GM21526 (cell line): ENCODE measurements around the gene NHSL2.

ENCODE experiments used
- ATAC-seq: cut with Tn5 transposase; IDR thresholded peaks from one replicate; pipeline ENCODE4 v1.9.1; 2021; ENCODE audit warnings: moderate library complexity; ENCODE audit not compliant: unreplicated experiment, low FRiP score

Gene NHSL2

DNA sequence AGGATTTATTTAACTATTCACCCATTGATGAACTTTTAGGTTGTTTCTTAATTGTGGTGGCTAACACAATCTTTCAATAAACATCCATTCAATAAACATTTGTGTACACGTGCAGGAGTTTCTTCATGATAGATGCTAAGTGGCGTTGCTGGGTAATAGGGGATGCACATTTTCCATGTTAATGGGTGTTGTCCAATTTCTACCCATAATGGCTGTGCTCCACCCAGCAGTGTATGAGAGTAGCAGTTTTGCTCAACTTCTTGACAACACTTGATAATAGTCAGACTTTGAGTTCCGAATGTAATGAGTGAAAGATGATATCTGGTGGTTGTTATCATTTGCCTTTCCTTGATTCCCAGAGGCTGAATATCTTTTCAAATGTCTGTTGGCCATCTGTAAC lies 104.7 kb downstream of the NHSL2 start:
- ATAC-seq: no peak

DNA sequence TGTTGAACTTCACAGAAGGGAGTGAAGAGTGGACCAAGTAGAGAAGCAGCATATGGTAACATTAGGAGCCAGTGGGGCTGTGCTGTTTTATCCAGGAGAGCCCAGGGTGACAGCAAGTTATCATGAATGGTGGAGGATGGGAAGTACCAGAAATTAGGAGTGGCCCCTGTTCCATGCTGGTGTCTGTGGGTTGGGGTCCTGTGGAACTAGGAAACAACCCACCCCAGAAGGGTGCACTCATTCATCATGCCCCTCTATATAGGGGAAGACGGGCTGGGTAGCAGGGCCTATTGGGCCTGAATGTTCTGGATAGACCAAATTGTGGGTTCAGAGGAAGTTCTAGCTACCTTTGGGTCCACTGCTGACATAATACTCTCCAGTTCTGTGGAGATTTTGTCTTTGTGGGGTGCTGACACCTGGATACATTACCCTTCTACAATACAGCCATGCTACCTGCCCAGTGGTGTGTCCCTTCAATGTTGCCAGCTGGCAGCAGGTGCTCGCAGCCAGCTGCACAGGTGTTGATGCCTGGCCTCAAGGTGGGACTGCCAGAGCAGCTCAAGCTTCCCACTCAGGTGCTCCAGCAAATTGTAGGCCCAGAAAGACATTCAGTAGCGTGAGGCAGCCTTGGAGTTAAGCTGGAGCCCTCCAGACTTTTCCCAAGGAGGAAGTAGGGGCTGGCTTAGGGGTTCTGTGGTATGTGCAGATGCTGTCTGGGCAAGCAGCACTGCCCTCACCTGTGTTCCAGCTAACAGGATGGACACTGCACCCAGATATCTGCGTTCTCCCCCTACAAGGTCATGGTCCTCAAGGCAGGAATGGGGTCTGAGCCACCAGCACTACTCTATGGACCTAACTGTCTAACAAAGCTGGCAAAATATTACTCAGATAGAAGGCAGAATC lies 106.5 kb downstream of the NHSL2 start:
- ATAC-seq: no peak

DNA sequence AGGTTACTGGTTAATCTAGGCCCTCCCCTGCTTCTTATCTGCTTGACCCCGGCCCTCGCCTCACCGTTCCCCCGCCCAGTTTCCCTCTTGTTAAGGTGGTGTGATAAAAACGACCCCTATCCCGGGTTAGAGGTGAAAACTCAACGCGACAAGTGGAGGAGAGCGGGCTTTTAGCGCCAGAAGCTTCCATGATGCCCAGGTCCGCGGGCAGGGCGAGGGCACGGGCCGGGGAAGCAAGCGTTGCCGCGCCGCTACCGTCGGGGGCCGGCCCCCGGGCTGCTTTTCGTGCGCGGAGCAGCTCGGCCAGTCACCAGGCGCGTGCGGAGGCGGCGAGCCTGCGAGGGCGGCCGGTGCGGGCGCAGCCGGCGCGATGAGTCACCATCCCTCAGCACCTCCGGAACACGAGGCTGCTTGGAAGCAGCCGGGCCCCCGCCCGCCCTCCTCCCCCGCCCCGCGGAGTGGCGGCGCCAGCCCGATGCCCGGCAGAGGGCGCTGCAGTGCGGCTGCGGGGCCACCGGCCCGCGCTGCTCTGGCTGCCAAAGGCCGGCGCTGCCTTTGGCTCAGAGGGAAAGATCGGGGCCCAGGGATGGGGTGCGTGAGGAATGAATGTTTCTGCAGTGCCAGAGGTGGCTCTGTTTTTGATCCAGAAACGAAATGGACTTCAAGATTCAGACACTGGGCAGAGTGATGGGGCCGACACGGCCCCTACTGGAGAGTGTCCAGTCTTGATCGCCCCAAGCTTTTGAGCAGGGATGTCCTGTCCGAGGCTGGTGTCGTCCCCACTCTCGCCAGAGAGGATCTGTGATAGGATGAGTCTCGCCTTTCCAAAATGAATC lies 107.8 kb downstream of the NHSL2 start:
- peak; percentile 54 for ATAC-seq

DNA sequence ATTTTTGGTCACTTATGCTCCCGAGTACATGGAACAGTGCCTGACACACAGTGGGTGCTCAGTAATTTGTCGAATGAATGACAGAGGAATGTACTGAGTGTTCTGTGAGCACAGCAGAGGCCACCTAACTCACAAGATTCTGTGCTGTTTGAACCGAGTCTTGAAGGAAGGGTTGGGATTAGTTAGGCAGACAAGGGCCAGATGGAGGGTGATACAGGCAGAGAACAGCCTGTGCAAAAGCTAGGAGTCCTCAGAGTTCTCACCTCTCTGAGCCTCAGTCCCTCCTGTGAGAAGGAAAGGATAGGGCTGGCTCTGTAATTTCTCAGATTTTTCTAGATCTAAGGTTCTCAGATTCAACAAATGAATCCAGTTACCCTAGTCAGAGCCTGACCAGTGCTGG lies 108.8 kb downstream of the NHSL2 start:
- ATAC-seq: no peak

DNA sequence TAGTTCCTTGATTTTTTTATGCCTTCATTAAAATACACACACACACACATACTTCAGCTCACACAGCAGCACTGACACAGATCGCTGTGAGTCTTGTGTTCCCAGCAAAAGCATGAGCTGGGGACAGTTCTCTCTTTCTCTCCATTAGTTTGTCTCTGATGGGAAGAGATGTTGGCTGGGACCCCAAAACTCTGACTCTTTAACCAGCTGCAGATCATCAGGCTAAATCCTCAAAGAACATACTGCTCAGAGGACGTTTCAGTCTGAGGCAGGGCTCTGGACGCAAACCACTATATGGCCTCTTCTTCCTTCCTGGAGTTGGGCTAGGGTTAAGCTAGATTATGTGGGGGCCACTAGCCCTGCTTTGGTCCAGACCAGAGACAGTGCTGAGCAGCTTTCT lies 109.6 kb downstream of the NHSL2 start:
- no peak for ATAC-seq

DNA sequence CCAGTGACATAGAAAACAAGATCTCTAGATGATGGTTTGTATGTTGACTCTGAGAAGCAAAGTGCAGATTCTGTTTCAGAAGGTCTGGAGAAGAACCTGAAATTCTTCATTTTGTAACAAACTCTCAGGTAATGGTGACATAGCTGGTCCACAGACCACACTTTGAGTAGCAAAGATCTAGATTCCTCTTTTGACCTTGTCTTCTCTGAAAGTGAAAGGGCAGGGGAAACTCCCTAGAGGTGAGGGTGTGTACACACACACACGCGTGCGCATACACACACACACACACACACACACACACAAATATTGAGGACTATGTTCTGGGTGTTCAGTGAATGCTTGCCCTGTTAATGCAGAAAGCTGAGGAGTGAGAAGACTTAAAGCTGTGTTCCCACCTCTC lies 110.1 kb downstream of the NHSL2 start:
- peak; percentile 68 for ATAC-seq

DNA sequence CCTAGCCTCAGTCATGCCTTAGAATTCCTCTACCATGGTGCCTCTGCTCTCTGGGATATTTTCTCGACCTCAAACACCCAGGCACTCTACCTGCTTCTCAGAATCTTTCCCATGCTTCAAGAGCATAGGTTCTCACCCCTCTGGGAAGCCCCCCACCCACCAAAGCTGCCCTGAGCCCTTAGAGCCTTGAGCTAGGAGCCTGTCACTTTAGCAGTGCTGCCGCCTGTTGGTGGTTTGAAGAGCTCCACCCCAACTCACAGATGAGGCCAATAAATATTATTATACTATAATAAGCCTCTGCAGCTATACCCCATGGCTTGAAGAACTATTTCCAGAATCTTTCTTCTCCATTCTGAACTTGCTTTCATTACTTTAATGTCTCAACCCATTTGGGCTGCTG lies 111.3 kb downstream of the NHSL2 start:
- ATAC-seq: no peak

DNA sequence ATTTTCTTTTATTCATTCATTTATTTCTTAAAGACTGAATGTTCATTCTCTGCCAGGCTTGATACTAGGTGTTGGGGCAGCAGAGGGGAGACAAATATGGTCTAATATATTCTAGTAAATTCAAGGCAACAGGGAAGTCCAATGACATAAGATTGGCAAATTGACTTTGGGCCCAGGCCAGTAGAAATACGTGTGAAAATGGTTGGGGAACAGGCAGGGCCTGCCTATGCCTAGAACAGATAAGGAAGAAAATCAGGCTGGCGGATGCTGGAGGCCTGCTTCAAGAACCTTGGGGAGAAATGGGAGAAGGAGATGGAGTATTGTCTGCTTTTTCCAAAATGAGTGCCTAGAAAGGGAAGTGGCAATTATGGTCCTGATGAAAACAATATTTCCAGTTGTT lies 112.4 kb downstream of the NHSL2 start:
- ATAC-seq: no peak

DNA sequence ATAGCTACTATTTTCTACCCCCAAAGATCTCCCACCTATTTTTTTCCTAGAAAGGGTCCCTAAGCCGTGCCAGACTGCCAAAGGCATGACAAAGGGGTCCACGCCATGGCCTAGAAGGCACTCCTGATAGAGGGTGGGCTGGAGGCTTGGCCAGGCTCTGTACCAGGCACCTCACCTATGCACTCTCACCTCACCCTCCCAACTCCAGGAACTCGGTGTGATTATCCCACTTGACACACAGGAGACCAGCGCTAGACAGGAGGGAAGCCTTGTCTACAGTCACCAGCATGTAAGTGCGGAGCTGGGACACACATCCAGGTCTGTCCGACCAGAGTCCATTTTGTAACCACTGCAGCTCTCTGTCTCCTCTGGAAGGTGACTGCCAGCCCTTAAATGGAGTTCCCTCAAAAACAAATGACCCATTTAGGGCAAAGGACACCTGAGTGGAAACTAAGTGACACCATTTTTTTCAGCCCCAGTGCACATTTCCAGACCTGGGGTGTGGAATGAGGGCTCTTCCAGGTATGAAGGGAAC lies 114.7 kb downstream of the NHSL2 start:
- ATAC-seq: no peak

DNA sequence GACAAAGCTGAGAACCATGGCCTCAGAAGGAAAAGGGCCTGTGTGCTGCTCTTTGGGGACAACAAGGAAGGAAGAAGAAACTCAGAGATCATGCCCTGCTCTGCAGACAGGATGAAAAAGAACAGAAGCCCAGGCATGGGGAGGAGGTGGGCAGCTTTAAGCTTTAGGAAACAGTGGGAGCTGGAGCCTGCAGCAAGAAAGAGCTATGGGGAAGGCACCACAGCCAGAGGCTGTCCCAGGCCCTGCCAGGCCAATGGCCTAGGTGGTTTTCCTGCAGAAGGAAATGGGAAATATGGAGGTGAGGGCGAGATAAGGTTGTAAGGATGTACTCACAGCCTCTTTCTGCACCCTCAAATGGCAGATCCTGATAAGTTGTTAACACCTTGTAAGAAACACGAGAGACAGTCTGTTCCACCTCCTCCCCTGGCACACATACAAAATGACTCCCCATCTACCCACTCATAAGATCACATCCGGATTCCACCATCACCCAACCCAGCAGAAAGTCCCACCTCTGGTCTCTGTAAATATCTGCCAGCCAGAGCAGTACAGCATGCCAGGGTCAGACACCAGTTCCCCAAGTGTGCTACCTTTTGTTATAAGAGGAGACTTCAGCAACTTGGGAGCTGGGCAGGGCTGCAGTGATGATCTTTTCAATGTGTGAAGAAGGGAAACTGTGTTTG lies 115.8 kb downstream of the NHSL2 start:
- no peak for ATAC-seq

DNA sequence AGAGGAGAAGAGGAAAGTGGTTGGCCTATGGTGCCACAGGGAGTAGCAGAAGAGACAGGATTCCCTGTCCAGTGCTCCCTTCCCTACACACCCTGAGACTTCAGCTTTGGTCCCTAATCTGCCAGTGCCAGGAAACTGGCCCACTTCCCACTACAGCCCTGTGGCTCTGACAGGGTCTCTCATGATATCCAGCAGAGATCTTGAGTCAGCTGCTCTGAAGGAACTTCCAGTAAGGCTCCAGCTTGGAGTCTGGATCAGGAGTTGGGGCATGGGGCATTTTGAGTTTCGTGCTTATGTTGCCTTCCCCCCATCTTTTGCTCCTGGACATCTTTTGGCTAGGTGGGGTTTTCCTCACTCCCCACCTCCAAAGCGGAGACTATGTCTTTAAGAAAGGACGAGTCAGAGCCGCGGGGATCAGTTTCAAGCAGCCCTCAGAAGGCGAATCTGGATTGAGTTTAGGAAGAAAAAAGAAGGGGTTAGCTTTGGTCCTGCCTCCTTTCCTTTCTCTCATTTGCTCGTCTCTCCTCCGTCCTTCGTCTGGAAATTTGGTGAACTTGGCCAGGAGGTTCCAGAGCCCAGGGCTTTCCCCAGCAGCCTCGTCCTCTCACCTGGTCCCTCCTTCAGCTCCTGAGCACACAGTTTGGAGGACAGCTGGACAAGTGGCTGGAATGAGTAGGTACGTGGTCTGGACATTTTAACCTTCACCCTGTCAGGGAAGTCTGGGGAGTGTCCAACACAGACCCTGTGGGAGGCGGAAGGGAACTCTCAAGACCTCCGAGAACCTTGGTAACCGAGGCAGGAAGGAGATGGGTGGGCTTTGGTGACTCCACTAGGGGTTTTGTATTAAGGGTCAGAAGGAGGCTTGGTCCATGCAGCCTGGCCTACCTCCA lies 116.6 kb downstream of the NHSL2 start:
- no peak for ATAC-seq

DNA sequence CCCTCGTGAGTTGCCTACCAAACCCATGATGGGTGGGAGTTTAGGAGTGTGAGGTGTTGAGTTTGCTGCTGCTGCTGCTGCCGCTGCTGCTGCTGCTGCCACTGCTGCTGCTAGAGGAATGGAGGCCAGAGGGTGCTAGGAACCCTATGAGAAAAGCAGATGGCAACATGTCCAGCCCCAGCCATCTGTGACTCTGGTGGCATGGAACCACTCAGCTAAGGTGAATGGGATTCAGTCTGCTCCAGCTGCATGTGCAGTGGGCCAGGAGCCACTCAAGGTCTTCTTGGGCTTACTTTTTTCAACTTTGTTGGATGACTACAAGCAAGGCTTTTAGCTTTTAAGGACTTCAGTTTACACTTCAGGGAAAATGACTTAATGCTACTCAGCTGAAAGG lies 117.3 kb downstream of the NHSL2 start:
- ATAC-seq: no peak

DNA sequence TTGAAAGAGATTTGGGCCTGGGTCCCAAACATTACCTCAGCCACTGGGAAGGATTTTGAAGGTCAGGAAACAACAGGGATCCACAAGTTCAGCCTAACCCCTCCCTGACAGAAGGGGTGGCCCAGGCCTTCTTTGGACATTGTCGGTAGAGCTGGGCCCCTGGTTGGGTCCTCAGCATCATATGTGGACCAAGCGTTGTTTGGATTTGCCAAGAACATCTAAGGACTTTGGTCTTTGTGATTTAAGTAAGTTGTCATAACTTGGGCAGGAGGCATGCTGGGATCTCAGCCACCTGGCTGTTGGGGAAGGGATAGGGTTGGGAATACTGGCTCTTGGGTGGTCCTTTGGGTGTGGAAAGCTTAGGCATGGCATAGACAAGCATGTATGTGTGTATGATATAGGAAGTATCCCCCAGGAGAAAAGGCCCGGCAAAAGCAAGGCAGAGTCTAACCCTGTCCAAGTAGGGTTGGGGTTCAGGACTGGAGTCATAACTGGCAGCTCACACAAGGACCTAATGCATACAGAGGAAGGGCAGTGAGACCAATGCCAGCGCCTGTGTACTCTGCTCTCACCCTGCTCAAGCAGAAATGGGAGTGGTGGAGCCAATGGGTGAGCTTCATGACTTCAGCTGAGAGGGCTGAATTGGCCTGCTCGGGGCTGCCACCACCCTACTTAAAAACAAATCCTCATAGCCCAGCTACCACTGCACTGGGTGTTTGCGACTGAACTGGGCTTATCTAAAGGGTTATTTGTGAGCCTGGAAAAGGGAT lies 118.2 kb downstream of the NHSL2 start:
- ATAC-seq: no peak

DNA sequence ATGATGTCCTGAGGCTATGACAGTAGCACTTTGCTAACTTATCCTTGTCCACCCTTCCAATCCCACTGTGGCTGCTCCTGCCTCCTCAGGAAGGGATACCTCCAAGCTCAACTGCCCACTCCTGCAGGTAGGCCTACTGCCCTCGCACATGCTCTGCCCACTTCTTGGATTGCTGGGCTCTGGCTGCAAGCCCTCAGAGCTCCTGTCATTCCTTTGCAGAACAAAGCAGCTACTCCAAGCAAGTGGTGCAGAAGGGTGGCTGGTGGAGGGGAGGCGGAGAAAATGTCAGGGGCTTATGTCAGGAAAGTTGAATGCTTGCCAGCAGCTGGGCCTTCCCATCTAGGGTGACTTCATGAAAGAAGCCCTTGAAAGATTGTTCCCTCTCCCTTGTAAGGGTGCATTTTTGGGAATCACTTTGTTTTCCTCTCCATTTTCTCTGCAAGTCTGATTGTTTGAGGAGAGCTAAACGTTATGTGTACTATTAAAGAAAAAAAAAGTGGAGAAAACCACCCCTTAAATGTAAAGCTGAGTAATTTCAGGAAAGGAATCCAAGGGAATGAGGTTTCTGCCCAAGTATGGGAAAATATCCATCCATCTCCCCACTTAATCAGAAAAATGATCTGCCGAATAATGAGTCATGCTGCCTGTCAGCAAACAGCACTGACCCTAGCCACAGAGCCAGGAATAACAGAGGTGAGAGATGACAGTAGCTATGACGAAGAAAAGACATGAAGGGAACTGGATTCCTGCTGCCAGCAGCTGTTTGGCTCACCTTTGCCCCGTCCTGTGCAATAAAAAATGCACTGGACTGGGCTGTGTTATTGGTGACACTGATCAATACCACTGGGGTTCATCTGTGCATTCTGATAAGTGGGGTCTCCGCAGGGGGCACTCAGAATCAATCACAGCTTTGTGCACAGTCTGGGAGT lies 119.1 kb downstream of the NHSL2 start:
- no peak for ATAC-seq

DNA sequence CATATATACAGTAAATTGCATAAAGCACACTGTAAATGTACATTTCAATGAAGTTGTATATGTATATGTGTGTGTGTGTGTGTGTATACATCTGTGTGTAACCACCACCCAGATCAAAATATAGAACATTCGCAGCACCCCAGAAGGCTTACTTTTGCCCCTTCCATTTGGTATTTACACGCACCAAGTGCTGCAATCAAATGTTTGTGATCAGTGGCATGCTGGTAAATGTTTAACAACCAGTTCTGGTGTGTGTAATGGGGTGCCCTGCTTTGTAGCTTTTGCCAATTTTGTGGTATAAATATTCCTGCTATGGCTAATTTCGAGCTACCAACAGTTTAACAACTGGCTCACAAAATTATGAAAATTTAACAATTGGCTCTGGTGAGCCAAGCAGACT lies 119.8 kb downstream of the NHSL2 start:
- ATAC-seq: no peak

DNA sequence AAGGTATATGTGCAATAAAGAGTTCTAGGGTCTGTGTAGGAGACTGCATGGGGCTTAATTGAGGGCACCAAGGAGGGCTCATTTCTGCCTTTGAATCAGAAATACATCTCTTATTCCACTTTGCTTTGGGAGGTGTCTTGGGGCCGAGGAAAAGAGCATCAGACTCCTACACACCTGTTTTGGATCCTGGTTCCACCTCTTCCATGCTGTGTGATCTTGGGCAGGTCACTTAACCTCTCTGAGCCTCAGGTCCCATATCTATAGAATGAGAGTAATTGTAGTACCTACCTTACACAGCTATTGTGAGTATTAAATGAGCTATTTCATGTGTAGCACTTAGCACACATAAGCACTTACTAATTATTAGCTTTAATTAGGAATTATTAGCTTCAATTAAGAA lies 120.5 kb downstream of the NHSL2 start:
- ATAC-seq: no peak

DNA sequence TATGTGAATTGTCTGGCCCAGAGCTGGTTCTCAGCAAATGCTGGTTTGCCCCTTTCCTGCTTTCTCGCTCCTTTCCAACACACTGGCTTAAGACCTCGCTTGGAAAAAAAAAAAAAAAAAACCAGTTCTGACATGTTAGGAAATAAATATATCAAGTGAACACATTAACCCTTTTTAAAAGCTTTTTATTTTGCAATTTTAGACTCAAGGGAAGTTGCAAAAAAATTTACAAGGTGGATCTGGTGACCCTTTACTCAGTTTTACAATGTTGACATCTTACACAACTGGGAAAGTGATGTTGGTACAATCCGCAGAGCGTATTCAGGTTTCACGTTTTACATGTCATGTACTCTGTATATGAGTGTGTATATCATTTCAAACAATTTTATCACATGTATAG lies 121.0 kb downstream of the NHSL2 start:
- ATAC-seq: no peak

DNA sequence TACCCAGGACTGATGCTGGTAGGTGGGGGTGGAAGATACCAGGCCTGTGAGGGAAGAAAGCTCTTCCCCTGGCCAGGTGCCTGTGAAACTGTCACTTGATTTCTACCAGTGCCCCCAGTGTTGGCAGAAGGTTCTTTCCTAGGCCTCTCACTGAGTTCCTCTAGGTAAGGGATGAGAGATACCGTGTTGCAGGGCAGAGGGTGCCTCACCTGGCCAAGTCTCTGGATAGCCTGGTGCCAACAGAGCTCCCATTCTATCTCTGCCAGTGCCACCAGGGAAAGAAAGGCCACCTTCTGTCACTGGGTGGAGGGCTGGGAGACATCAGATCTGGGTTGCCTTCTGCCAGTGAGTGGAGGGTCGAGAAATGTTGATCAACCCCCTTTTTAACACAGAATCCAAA lies 127.0 kb downstream of the NHSL2 start:
- ATAC-seq: no peak
